Measurements from ENCODE around the gene TSPAN9. TPM values are rescaled to one million over a fixed set of nuclear protein-coding genes. Genes with fewer than 3 reads are reported as not detected.

The TSPAN9 gene
- total and polyA plus RNA-seq, 2 experiments from 2014 or later = 6.0 to 31.5 TPM

DNA sequence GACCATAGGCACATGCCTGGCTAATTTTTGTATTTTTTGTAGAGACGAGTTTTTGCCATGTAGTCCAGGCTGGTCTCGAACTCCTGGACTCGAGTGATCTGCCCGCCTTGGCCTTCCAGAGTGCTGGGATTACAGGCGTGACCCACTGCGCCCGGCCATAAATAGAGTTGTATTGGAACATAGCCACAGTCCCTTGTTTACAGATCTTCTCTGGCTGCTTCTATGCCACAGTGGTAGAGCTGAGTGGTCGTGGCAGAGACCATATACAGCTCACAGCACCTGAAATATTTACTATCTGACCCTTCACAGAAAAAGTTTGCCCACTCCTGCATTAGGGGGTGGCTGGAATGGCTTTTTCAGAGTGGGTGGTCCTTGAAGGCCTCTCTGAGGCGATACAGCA lies 28.0 kb upstream of the TSPAN9 start:
- Histone ChIP-seq H3K4me1 (ENCODE audit: insufficient read depth) (0 out of 2 replicates have a peak, but pooled peaks cover 5% of the 10 kb centered on the region), H3K27me3 (ENCODE audit: insufficient read depth) (no peaks in the 10 kb centered on the region), H3K36me3 (ENCODE audit: insufficient read depth) (no peaks in the 10 kb centered on the region), H4K20me1 (replicated peaks; ENCODE audit: insufficient read depth) (peaks cover 4% of the 10 kb centered on the region; the same call in 1 of the 2 replicates), H2AFZ (no peak overlapping the region), H3K27ac (ENCODE audit: low read depth) (no peak overlapping the region), H3K4me2 (no peak overlapping the region), H3F3A (replicated peaks; ENCODE audit: low read depth) (peaks cover 5% of the 10 kb centered on the region; the same call in 1 of the 2 replicates), H3K4me3 (no peak overlapping the region), H3K9me2 (ENCODE audit: insufficient read depth) (no peaks in the 10 kb centered on the region), H3K79me2 (replicated peaks; ENCODE audit: insufficient read depth) (no peaks in the 10 kb centered on the region)
- no peak for TF ChIP-seq REST (IDR thresholded peaks at IDR 0.05; ENCODE audit: unreplicated experiment)
- TF ChIP-seq, protein P1, sequence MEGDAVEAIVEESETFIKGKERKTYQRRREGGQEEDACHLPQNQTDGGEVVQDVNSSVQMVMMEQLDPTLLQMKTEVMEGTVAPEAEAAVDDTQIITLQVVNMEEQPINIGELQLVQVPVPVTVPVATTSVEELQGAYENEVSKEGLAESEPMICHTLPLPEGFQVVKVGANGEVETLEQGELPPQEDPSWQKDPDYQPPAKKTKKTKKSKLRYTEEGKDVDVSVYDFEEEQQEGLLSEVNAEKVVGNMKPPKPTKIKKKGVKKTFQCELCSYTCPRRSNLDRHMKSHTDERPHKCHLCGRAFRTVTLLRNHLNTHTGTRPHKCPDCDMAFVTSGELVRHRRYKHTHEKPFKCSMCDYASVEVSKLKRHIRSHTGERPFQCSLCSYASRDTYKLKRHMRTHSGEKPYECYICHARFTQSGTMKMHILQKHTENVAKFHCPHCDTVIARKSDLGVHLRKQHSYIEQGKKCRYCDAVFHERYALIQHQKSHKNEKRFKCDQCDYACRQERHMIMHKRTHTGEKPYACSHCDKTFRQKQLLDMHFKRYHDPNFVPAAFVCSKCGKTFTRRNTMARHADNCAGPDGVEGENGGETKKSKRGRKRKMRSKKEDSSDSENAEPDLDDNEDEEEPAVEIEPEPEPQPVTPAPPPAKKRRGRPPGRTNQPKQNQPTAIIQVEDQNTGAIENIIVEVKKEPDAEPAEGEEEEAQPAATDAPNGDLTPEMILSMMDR (conservative IDR thresholded peaks at IDR 0.05; ENCODE audit: low read depth in 2 of 2) = no peak
- no peak for TF ChIP-seq ZNF114 (CRISPR knock-in tag; IDR thresholded peaks at IDR 0.05)
- no peak for TF ChIP-seq CREB1 (CRISPR knock-in tag; IDR thresholded peaks at IDR 0.05; ENCODE audit: low read depth)
- TF ChIP-seq, protein P2, sequence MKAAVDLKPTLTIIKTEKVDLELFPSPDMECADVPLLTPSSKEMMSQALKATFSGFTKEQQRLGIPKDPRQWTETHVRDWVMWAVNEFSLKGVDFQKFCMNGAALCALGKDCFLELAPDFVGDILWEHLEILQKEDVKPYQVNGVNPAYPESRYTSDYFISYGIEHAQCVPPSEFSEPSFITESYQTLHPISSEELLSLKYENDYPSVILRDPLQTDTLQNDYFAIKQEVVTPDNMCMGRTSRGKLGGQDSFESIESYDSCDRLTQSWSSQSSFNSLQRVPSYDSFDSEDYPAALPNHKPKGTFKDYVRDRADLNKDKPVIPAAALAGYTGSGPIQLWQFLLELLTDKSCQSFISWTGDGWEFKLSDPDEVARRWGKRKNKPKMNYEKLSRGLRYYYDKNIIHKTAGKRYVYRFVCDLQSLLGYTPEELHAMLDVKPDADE (IDR thresholded peaks at IDR 0.05) = no peak
- no peak for TF ChIP-seq EZH2phosphoT487 (IDR thresholded peaks at IDR 0.05; ENCODE audit: unreplicated experiment)
- no peak for TF ChIP-seq JUNB (IDR thresholded peaks at IDR 0.05; ENCODE audit: unreplicated experiment)
- no peak for TF ChIP-seq NANOG (IDR thresholded peaks at IDR 0.05; ENCODE audit: borderline replicate concordance)
- no peak for ATAC-seq
- DNase-seq (ENCODE audit: low spot score) = no peak
- H3K9me3 Mint-ChIP-seq = no peaks in the 10 kb centered on the region; the same call in 2 of the 3 replicates
- peaks cover 12% of the 10 kb centered on the region for H3K27me3 Mint-ChIP-seq (ENCODE audit: insufficient read depth, low read depth, poor library complexity)
- no peak overlapping the region for H3K27ac Mint-ChIP-seq
- no peaks in the 10 kb centered on the region for H3K36me3 Mint-ChIP-seq (ENCODE audit: low read depth)
- no peak overlapping the region for H3K4me3 Mint-ChIP-seq
- H3K4me1 Mint-ChIP-seq = peaks cover 13% of the 10 kb centered on the region
